Posterior vena cava (tissue), 2 donors: ENCODE data around the gene C1RL. TPM values are rescaled to one million over a fixed set of nuclear protein-coding genes. Genes with fewer than 3 reads are reported as not detected.

Experiments
- DNase-seq: peaks from one replicate; pipeline ENCODE4 v3.0.0-alpha.2; 2020; ENCODE audit warnings: low spot score
- intact Hi-C, 2 donors: fragments of 100-400 bp; cut with DNase I; formaldehyde crosslinking; loops; one replicate each; pipeline versions ENCODE4 v1.14.1 to v1.14.2; 2022 to 2023
- total RNA-seq, 2 donors: library from RNA; stranded (reverse); fragmentation: NEBNext Ultra II Directional; extraction: Animal tissue kit (Norgen Biotek cat#: 25700); gene quantifications; one replicate each; pipeline ENCODE4 v1.2.1, GENCODE V29; 2021
- donor health status: DM: yes; HTN: yes; CAD: no.
- donor health status: DM: yes; HTN: yes; CAD: no.

C1RL gene
- total RNA-seq, 2 donors from 2014 or later = 79.5 to 122 TPM

DNA sequence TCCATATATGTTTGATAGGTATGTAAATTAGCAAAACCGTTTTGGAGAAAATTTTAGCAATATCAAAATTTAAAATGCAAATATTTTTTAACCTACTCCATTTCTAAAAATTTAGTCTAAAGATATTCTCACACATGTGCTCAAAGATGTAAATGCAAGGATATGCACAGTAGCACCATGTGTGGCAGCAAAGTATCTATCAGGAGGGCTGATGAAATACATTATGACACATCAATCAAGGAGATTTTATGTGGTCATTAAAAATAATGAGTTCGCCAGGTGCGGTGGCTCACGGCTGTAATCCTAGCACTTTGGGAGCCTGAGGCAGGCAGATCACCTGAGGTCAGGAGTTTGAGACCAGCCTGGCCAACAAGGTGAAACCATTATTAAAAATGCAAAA is 8.8 kb downstream of the C1RL start:
- no peak for DNase-seq

DNA sequence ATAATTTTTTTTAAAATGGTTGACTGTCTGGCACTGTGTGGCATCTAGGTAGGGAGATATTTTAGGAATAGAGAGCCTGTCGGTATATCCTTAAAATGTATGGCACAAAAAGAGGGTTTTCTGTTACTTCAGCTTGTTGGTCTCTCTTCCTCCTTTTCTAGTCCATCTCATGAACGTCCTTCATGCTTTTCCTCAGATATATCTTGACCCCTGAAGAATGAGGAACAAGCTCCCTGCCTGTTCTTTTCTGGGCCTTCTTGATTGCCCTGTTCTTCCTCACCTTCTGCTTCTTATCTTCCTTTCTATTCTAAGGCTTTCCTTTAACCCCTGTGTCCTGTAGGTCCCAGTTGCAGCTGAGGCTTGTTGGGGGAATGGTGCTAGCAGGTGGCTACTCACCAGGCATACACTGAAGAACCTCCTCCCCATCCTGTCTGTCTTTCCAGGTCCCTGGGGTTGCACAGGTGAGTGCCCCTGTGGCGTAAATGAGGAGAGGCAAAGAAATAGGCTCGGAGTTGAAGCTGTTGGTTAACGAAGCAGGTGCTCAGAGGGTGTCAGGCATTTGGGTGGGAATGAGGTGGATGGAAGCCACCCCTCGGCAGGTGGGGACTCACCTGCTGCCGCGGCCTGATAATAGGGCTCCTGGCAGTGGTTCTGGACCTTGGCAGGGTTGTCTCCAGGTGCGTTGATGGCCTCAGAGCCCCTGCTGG is 9.6 kb downstream of the C1RL start:
- intact Hi-C loops = loop anchor here in 1 of 2 donors (10.0 kb wide), 1 partner anchor 135 kb away; no protein-coding TSS in a partner anchor
- no peak for DNase-seq

More for the DNA sequence above, 8.8 kb downstream of the C1RL start:
- intact Hi-C loops = no loop called here

DNA sequence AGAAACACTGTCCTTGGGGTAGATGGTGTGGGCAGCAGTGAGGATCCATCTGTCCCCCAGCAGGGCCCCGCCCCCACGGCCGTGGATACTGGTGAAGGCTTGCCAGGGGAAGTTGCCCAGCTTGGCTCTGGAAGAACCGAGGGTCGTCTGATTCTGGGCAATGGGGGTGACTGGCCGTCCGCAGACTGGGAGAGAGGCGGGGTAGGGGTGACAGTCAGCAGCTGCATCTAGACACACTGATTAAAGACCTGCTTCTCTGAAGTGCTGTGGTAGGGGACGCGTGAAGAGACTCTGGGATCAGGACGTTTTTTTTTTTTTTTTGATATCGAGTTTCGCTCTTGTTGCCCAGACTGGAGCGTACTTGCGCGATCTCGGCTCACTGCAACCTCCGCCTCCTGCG is 12.0 kb downstream of the C1RL start:
- intact Hi-C loops = loop anchor here in 1 of 2 donors (10.0 kb wide), 1 partner anchor 132 kb away; no protein-coding TSS in a partner anchor
- peak; percentile 47 for DNase-seq

DNA sequence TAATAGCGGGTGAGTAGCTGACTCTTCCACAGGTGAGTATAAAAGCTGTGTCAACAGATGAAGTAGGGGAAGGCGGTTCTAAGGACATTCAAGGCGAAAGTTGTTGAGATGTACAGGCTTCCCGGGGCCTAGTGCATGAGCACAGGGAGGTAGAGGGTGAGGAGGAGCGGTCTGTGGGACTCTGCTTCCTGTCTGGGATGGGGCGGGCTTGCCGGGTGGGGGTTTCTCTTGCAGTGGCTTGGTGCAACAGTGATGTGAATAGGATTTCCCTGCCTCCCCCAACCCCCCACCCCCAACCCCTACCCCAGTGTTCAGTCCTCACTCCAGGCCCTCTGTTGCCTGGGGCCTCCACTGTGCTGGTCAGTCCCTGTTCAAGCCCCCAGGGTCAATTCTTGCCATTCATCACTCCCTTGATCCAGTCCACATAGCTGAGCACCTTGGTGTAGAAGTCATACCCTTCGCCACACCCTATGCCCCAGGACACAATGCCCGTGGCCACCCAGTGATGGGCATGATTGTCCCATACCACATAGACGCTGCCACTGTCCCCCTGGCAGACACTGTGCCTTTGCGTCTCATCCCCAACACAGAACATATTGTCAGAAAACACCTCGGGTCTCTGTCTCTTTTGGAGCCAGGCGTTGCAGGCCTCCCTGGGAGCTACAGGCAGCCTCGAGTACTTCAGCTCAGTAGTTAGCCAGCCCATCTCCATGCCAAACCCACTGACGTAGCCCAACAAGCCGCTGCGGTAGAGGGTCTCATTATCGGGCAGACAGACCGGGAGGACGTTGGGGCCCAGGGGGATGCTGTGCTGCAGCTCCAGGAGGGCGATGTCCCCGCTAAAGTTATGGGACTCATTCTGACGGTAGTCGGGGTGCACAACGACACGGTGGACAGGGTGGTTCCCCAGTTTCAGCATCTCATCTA is 12.7 kb downstream of the C1RL start:
- intact Hi-C loops = loop anchor here in 1 of 2 donors (10.0 kb wide), 1 partner anchor 131 kb away; no protein-coding TSS in a partner anchor
- DNase-seq = peak; percentile 78

DNA sequence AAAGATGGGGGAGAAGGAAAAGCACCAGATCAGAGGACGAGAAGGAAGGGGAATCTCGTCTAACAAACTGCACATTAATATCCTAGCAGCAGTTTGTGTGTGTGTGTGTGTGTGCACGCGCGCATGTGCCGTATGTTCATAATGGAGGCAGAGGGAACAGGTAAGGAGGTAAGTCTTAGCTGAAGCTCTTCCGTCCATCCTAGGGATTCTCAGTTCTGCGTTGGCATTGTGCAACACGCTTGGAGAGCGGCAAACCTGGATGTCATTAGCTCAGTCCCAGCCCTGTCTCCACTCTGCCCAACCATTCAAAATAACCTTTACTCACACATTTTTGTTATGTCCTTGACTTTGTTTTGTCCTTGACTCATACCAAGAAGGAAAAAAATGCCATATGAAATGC is 15.1 kb downstream of the C1RL start:
- intact Hi-C loops = loop anchor here in 1 of 2 donors (10.0 kb wide), 1 partner anchor 129 kb away; no protein-coding TSS in a partner anchor
- no peak for DNase-seq

DNA sequence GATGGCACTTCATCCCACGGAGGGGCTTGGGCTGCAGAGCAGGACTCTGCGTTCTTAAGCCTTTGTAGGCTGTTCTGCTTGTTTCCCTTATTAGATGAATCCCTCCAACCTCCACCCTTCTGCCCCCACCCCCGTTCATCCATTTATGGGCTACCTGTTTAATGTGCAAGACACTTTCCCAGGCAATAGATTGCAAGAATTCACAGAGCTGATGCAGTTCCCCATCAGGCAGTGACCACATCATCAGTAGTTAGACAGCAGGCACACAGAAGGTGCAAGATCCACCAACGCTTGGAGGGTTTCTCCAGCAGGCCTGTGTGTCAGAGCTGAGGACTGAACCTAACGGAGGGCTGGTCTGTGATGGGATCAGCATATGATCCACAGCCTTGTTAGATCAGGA is 15.5 kb downstream of the C1RL start:
- intact Hi-C loops = loop anchor here in 1 of 2 donors (10.0 kb wide), 1 partner anchor 129 kb away; no protein-coding TSS in a partner anchor
- DNase-seq = no peak

DNA sequence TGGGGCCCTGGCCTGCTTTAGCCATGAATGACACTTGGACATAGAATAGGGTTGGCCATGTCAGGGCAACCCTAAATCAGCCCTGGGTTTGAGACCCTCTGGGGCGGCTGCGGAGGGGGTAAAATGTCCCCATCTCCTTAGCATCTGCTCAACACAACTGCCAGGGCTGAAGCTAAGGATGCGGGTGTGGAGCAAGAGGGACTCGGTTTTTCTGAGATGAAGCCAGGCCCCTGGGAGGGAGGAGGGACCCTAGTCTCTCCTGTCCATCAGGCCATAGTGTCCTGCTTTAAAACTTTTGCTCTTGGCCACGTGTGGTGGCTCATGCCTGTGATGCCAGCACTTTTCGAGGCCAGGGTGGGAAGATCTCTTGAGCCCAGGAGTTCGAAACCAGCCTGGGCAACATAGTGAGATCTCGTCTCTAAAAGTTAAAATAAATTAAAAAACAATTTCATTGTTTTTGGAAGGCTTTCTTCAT is 16.0 kb downstream of the C1RL start:
- no peak for DNase-seq
- intact Hi-C loops = loop anchor here in 1 of 2 donors (1.0 to 10.0 kb wide), 2 partner anchors 16 to 128 kb away; partner anchors contain the start of gene C1RL

DNA sequence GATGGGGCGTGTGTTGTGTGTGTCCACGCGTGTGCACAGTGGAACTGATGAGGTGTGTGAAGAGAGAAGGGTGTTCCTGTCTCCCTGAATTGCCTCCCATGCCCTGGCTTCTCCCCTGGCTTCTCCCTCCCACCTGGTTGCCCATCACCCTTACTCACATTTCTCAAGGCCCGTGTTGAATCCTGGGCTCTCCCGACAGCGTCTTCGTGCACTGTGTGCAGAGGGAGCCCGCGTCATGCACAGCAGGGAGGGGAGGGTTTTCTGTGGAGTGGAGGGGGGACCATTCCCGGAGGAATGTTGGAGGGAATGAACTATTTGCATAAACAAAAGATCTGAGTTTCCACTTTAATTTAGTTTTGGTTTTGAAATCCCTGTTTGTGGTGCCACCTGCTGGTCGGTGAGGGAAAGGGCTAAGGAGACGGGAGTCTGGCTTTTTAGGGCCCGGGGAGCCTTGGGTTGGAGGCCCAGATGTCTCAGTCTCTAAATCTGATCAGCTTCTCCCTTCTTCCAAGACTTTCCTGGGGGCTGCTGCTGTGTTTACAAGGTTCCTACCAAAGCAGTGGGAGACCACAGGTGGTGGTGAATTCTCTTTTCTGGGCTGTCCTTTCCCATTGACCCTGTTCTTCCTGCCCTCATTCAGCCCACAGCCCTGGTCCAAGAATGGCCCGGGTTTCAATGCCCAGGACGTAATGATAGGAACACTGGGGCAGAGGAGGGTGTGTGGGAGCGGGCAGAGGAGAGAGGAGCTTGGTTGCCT is 16.6 kb downstream of the C1RL start, which contains the start of gene C1R:
Gene C1R, minus strand, starts transcription at position 217 of the 757 bp plus-strand sequence. Its CDS starts 57 bp downstream, at position 160.
- intact Hi-C loops = loop anchor here in 1 of 2 donors (1.0 to 10.0 kb wide), 2 partner anchors 17 to 128 kb away; partner anchors contain the start of gene C1RL
- DNase-seq = peak; percentile 96

DNA sequence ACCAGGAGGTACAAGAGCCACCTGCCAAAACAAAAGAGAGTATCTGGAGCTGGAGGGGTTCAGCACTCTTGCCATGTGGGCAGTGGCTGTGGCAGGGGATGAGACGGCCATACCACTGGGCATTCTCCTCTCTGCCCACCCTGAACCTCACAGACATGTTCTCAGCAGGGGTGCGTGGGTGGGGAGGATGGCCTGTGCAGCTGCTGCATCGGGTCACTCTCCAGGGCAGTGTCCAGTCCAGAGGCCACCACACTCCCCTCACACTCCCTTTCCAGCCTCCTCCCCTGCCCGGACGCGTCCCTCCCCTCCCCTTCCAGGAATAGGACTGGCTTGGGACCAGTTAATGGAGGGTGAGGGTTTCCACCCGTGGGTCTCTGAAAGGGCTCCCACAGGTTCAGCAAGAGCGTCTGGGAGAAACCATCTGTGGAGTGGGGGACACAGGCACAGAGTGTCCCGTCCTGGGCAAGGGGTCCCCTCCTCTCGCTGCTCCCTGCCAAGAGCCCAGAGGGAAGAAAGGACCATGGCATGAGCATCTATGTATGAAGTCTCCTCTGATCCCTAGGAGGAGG is 17.3 kb downstream of the C1RL start:
- intact Hi-C loops = loop anchor here in 1 of 2 donors (1.0 to 10.0 kb wide), 3 partner anchors 18 to 127 kb away; partner anchors contain the start of genes C1RL and C1S
- DNase-seq = peak; percentile 90

DNA sequence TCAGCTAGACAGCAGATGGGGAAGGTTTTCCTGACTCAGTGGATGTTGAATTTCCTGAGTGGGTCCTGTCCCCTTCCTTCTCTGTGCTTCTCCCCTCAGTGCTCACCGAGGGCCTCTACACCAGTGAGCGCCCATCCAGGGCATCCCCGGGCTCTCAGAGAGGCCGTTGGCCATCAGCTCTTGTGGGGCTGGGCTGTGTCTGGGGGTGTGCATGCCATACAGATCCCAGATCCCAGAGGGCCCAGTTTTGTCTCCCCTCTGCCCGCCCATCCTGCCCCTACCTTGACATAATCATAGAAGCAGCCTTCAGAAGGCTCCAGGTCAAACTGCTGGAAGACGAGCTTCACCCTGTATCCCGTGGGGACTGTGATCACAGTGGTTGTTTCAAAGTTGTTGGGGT is 17.8 kb downstream of the C1RL start:
- DNase-seq = no peak
- intact Hi-C loops = loop anchor here in 1 of 2 donors (2.0 to 10.0 kb wide), 2 partner anchors 30 to 126 kb away; partner anchors contain the start of gene C1S

DNA sequence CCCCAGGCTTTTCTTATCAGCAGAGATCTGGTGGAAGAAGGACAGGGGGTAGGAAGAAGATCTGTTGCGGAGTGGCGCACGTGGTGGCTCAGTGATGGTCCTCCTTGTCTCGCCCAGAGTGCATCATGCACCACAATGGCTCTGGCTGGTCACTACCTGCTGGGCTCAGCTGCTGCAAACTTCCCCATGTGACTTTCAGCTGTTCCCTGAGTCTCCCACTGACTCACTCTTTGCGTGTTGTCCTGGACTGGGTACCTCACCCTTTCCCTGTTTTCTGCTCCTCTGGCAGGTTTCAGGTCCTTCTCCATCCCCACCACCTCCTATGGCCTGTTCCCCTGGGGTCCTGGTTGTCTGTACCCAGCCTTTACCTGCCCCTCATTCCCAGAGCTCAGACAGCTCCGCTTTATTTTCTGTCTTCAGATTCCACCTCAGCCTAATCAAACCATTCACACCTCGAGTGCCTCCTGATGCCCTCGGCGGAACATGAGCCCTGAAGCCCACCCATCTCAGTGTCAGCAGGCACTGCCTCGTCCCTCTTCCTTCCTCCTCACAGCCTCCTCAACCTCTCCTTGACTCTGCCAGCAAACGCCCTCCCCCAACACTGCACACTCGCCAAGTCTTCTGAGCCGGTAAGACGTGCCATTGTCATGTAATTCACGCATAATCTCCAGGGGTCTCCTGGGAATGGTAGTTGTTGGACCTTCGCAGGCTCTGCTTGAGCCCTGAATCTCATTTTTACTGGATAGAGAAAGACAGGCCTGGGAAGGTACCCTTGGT is 18.6 kb downstream of the C1RL start:
- peak; percentile 80 for DNase-seq
- intact Hi-C loops = loop anchor here in 1 of 2 donors (2.0 to 10.0 kb wide), 2 partner anchors 30 to 126 kb away; partner anchors contain the start of gene C1S

DNA sequence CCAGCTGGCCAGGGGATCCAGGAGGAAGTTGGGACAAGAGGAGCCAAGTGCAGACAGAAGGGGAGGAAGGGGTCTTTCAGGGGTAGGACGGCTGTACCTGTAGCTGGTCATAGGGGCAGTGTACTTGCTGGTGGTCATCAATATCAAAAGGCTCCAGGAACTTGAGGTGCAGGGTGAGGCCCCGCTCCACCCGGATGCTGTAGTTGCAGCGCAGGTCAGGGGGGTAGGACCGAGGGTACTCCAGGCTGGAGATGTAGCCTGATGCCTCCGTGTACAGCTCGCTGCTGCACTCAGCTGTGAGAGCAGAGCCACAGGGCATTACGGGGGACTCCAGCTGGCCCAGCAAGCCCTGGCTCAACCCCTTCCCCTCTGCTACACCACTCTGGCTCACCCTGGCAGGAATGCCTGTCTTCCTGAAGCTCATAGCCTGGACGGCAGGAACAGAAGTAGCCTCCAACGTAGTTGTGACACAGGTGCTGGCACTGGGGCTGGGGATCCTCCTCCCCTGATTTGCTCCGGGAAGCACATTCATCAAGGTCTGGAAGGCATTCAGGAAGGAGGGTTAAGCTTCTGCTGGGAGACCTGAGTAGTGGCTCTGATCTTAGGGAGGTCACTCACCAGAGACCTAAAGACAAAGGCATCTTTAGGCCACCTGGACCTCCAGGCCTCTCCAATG is 19.7 kb downstream of the C1RL start:
- DNase-seq = no peak
- intact Hi-C loops = loop anchor here in 1 of 2 donors (10.0 kb wide), 1 partner anchor 125 kb away; no protein-coding TSS in a partner anchor

DNA sequence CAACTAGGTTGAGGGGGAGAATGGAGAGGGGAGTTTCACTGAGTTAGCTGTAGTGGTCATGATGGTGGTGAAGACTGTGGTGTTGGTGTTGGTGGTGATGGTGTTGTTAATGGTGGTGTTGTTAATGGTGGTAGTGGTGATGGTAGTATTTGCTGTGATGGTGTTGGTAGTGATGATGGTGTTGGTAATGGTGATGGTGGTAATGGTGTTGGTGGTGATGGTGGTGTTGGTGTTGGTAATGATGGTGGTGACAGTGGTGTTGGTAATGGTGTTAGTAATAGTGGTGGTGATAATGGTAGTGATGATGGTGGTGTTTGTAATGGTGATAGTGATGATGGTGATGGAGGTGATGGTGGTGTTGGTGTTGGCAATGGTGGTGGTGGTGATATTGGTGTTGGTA is 25.9 kb downstream of the C1RL start:
- intact Hi-C loops = loop anchor here in 1 of 2 donors (10.0 kb wide), 1 partner anchor 118 kb away; no protein-coding TSS in a partner anchor
- DNase-seq = no peak

DNA sequence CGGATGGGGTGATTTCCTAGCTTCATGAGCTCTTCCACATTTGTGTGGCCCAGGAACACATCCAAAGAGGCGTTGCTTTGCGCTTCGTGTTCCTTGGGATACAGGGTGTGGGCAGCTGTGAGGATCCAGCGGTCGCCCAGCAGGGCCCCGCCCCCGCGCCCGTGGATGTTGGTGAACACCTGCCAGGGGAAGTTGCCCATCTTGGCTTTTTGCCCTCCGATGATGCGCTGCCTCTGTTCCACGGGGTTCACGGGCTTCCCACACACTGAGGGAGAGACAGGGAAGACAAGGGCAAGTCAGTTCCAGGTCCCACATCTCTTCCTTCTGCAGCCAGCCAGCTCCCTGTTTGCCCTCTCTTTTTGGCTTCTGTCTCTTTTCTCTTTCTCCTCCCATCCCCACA is 28.0 kb downstream of the C1RL start:
- DNase-seq = no peak
- intact Hi-C loops = loop anchor here in 1 of 2 donors (10.0 kb wide), 1 partner anchor 116 kb away; no protein-coding TSS in a partner anchor

DNA sequence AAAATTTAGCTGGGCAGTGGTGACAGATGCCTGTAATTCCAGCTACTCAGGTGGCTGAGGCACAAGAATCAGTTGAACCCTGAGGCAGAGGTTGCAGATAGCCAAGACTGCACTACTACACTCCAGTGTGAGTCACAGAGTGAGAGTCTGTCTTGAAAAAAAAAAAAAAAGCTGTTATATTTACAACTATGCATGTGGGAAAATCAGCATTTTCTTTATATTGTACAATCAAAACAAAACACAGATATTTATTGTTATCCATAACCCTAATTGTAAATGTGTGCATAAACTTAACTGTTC is 29.2 kb downstream of the C1RL start:
- intact Hi-C loops = loop anchor here in 1 of 2 donors (5.0 to 10.0 kb wide), 2 partner anchors 115 to 762 kb away; no protein-coding TSS in a partner anchor
- DNase-seq = no peak

DNA sequence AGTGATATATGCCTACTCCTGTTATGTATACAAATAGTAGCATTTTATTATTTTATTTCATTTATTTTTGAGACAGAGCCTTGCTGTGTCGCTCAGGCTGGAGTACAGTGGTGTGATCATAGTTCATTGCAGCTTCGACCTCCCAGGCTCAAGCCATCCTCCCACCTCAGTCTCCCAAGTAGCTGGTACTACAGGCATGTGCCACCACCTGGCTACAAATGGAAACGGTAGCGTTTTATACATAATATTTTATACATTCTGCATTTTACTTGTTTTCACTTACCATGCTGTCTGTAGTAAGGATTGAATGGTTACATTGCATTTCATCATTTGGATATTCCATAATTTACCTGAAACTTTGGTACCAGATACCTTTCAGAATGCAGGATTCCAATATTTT is 30.9 kb downstream of the C1RL start:
- no peak for DNase-seq
- intact Hi-C loops = loop anchor here in 1 of 2 donors (5.0 kb wide), 1 partner anchor 761 kb away; no protein-coding TSS in a partner anchor

DNA sequence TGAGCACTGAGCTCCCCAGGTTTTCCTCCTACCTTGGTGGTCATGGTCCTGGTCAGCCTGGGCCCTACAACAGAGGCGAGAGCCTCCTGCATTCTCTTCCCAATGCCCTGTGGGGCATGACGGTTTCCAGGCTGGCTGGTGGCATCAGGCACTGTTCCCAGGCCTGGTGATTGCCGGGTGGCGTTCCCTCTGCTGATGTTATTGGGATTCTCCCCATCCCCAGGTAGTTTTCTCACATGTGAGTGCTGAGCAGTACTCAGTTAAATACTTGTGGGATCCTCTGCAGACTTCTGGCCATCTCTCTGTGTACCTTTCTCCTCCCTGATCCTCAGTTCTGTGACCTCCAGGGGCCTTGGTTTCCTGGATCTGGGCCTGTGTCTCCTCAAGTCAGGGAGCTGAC is 32.5 kb downstream of the C1RL start:
- intact Hi-C loops = loop anchor here in 1 of 2 donors (5.0 kb wide), 1 partner anchor 759 kb away; no protein-coding TSS in a partner anchor
- DNase-seq = no peak
